Esophagus (tissue), 2 donors: ENCODE data around the gene INPP4A. TPM values are rescaled to one million over a fixed set of nuclear protein-coding genes. Genes with fewer than 3 reads are reported as not detected.

ENCODE experiments used
- H3K27ac ChIP-seq, 2 donors: one replicate each; pipeline ENCODE4 v1.5.1; 2013; ENCODE audit warnings: low read depth in 2 of 2, mild to moderate bottlenecking in 2 of 2, inconsistent platforms in 1 of 2, low read length in 1 of 2, moderate library complexity in 1 of 2
- H3K27me3 ChIP-seq, 2 donors: one replicate each; pipeline ENCODE4 v1.6.1; 2013; ENCODE audit warnings: low read length in 2 of 2, control low read depth in 1 of 2, mild to moderate bottlenecking in 1 of 2; ENCODE audit not compliant: insufficient read depth in 2 of 2, control insufficient read depth in 1 of 2
- H3K36me3 ChIP-seq, 2 donors: one replicate each; pipeline ENCODE4 v1.6.1; 2013; ENCODE audit warnings: low read length in 1 of 2; ENCODE audit not compliant: control insufficient read depth in 2 of 2, insufficient read depth in 2 of 2
- H3K4me1 ChIP-seq, 2 donors: one replicate each; pipeline ENCODE4 v1.6.1; 2013; ENCODE audit warnings: low read length in 1 of 2; ENCODE audit not compliant: control insufficient read depth in 2 of 2, insufficient read depth in 2 of 2
- H3K4me3 ChIP-seq, 2 donors: one replicate each; pipeline ENCODE4 v1.5.1; 2013; ENCODE audit warnings: low read length in 2 of 2, mild to moderate bottlenecking in 2 of 2, low read depth in 1 of 2, moderate library complexity in 1 of 2
- H3K9me3 ChIP-seq, 2 donors: one replicate each; pipeline ENCODE4 v1.6.1; 2013; ENCODE audit warnings: mild to moderate bottlenecking in 2 of 2, low read depth in 1 of 2, low read length in 1 of 2, moderate library complexity in 1 of 2; ENCODE audit not compliant: control insufficient read depth in 2 of 2, insufficient read depth in 1 of 2
- WGBS, 2 donors: extraction: QIAGEN DNeasy Blood & Tissue Kit; methylation state at CpG; one replicate each; pipeline ENCODE4 v1.1.7; 2013; 5-methylcytosine and 5-hydroxymethylcytosine counted together
- polyA plus RNA-seq, 2 donors: library from polyadenylated mRNA; stranded (reverse); fragments of 200-250 nt; gene quantifications; one replicate each; pipeline ENCODE4 v1.2.3, GENCODE V29; 2013
- donor health status: healthy with polysubstance abuse.
- donor health status: Bipolar disorder and iron deficiency.

INPP4A gene
- polyA plus RNA-seq, 2 donors, result 3.4 to 3.8 TPM

GRCh38 chr2:98472961-98473746 lies 28.5 kb downstream of the INPP4A start:
- WGBS, 2 donors, result 85 to 92% methylated on average over 8 to 9 of the region's 9 CpGs
- Histone ChIP-seq H3K4me1 (peaks cover 5 to 13% of the 10 kb centered on the region in 2 donors), H3K4me3 (no peak overlapping the region), H3K27me3 (no peaks in the 10 kb centered on the region), H3K27ac (no peak overlapping the region), H3K9me3 (no peaks in the 10 kb centered on the region), H3K36me3 (peaks cover 0 to 2% of the 10 kb centered on the region in 2 donors)

GRCh38 chr2:98473995-98474780 lies 29.5 kb downstream of the INPP4A start:
- no peaks in the 10 kb centered on the region for H3K27me3 ChIP-seq
- WGBS, 2 donors, result 76 to 80% methylated on average over 10 of the region's 10 CpGs
- H3K27ac ChIP-seq, result no peak overlapping the region
- H3K4me3 ChIP-seq, result no peak overlapping the region
- H3K36me3 ChIP-seq, result peaks cover 0 to 2% of the 10 kb centered on the region in 2 donors
- peaks cover 5 to 13% of the 10 kb centered on the region in 2 donors for H3K4me1 ChIP-seq
- no peaks in the 10 kb centered on the region for H3K9me3 ChIP-seq

DNA sequence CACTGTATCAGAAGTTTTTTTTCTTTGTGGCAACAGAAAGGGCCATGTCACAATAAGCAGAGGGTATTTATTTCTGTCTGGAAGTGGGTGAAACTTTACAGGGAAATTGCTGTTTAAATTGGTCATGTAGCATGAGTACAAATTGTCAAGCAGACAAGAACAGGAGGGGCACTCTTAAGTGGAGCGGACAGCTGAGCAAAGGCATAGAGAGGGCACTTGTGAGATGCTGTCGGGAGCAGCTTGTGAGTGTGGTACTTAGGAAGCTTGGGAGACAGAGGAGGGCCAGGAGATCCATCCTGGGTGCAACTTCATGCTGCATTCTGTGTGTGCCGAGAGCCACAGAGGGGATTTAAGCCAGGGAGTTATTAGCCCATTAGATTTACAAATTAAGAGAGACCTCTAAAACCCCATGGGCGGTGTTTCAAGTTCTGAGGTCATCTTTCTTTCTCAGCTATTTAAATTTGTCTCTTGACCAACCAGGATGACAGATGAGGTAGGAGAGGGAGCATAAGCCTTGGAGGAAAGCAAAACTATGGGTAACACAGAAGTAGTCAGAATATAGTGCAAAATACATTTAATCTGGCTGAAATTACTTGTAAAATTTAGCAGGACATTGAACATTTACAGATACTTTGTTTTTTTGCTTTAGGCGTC lies 30.4 kb downstream of the INPP4A start:
- WGBS, 2 donors, result 84 to 86% methylated on average over 5 of the region's 5 CpGs
- H3K9me3 ChIP-seq, result no peaks in the 10 kb centered on the region
- peaks cover 8 to 18% of the 10 kb centered on the region in 2 donors for H3K4me1 ChIP-seq
- H3K27ac ChIP-seq, result no peak overlapping the region
- no peak overlapping the region for H3K4me3 ChIP-seq
- H3K27me3 ChIP-seq, result no peaks in the 10 kb centered on the region
- H3K36me3 ChIP-seq, result peaks cover 0 to 2% of the 10 kb centered on the region in 2 donors

DNA sequence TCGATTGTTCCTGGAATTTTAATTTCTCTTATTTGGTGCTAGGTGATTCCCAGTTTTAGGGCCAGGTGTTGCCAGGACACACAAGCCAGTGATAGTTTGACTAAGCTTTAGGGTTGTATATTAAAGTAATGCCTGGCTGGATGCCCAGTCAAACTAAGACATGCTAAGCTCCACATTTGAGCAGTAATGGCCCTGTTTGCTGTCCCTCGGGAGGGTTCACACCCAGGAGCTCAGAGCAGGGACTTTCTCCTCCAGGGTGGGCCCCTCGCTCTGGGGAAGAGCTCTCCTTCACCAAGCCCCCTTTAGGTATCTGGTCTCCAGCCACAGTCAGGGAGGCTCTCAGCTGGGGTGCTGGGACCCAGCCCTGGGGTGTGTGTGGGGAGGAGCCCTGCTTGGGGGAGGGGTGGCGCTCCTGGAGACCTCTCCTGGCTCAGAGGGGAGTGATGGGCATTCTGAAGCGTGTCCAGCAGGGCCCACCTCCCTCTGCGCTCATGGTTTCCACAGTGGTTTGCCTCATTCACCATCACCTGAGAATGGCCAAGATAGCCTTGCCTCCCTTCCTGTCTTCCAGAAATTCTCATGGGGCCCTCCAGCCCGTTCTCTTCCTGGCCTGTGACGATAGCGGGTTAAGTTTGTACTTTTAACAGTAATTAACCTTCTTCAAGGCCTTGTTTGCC lies 31.7 kb downstream of the INPP4A start:
- peaks cover 11 to 21% of the 10 kb centered on the region in 2 donors for H3K4me1 ChIP-seq

GRCh38 chr2:98477036-98477435 lies 32.4 kb downstream of the INPP4A start:
- 96 to 99% methylated on average over 10 of the region's 10 CpGs for WGBS, 2 donors
- Histone ChIP-seq H3K9me3 (no peaks in the 10 kb centered on the region), H3K4me3 (no peak overlapping the region), H3K36me3 (no peaks in the 10 kb centered on the region), H3K4me1 (peaks cover 9 to 20% of the 10 kb centered on the region in 2 donors), H3K27ac (no peak overlapping the region), H3K27me3 (no peaks in the 10 kb centered on the region)

More for the DNA sequence above, 31.7 kb downstream of the INPP4A start:
- WGBS, 2 donors, result 78 to 81% methylated on average over 9 of the region's 9 CpGs
- Histone ChIP-seq H3K4me3 (no peak overlapping the region), H3K27ac (no peak overlapping the region), H3K36me3 (no peaks in the 10 kb centered on the region), H3K9me3 (no peaks in the 10 kb centered on the region), H3K27me3 (no peaks in the 10 kb centered on the region)

DNA sequence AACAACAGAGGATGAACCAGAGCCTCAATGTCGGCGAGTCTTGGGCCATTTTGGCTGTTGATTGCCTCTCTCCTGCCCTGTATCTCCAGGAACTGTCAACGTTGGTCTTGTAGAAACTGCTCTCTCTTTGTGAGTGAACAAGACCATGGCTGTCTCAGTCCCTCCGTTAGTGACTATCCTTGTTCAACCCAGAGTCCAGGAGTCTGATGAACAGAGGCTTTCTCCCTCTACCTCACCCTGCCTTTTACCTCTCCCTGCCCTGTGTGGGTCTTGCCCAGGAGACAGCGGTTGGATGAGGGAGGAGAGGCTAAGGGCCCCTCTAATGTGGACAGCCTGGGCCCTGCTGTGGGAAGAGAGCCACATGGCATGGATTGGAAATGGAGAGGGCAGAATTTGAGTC lies 32.8 kb downstream of the INPP4A start:
- Histone ChIP-seq H3K4me1 (peaks cover 6 to 18% of the 10 kb centered on the region in 2 donors), H3K9me3 (no peaks in the 10 kb centered on the region), H3K4me3 (no peak overlapping the region), H3K27me3 (no peaks in the 10 kb centered on the region), H3K36me3 (no peaks in the 10 kb centered on the region), H3K27ac (no peak overlapping the region)
- 96 to 98% methylated on average over 5 of the region's 5 CpGs for WGBS, 2 donors

- Histone ChIP-seq H3K27ac (no peak overlapping the region), H3K9me3 (no peaks in the 10 kb centered on the region), H3K4me3 (no peak overlapping the region), H3K36me3 (no peaks in the 10 kb centered on the region), H3K4me1 (peaks cover 6 to 15% of the 10 kb centered on the region in 2 donors), H3K27me3 (no peaks in the 10 kb centered on the region)
- WGBS, 2 donors, result 89 to 91% methylated on average over 8 of the region's 8 CpGs
Observed at GRCh38 chr2:98478088-98478551, 33.5 kb downstream of the INPP4A start.

- H3K36me3 ChIP-seq, result no peaks in the 10 kb centered on the region
- no peaks in the 10 kb centered on the region for H3K9me3 ChIP-seq
- 71 to 84% methylated on average over 4 of the region's 4 CpGs for WGBS, 2 donors
- peaks cover 6 to 17% of the 10 kb centered on the region in 2 donors for H3K4me1 ChIP-seq
- H3K27ac ChIP-seq, result no peak overlapping the region
- H3K4me3 ChIP-seq, result no peak overlapping the region
- H3K27me3 ChIP-seq, result no peaks in the 10 kb centered on the region
Observed at GRCh38 chr2:98478907-98479306, 34.2 kb downstream of the INPP4A start.

- Histone ChIP-seq H3K9me3 (no peaks in the 10 kb centered on the region), H3K4me1 (peaks cover 9 to 21% of the 10 kb centered on the region in 2 donors), H3K27ac (peak overlapping the region in 1 of 2 donors; percentile 52), H3K27me3 (no peaks in the 10 kb centered on the region), H3K4me3 (no peak overlapping the region), H3K36me3 (no peaks in the 10 kb centered on the region)
- 50 to 63% methylated on average over 4 of the region's 4 CpGs for WGBS, 2 donors
Observed at GRCh38 chr2:98479371-98479770, 34.7 kb downstream of the INPP4A start.
